HUES48 (cell line): ENCODE results near the gene BTBD1.

Experiments used
- H3K27ac ChIP-seq: one replicate; pipeline ENCODE4 v1.7.0; 2013; ENCODE audit warnings: low read depth, low read length, inconsistent platforms
- H3K27me3 ChIP-seq: 2 replicates; pipeline ENCODE4 v1.6.1; 2013; ENCODE audit warnings: mild to moderate bottlenecking, low read length; ENCODE audit not compliant: control insufficient read depth, insufficient read depth
- H3K36me3 ChIP-seq: 2 replicates; pipeline ENCODE4 v1.6.1; 2013; ENCODE audit warnings: low read length; ENCODE audit not compliant: control insufficient read depth, insufficient read depth
- H3K4me1 ChIP-seq: 2 replicates; pipeline ENCODE4 v1.6.1; 2013; ENCODE audit warnings: mild to moderate bottlenecking, low read length; ENCODE audit not compliant: control insufficient read depth, insufficient read depth
- H3K4me3 ChIP-seq: 2 replicates; pipeline ENCODE4 v1.5.1; 2013; ENCODE audit warnings: mild to moderate bottlenecking, low read depth, low read length
- H3K9ac ChIP-seq: 2 replicates; pipeline ENCODE4 v1.6.1; 2013; ENCODE audit warnings: mild to moderate bottlenecking, low read depth, low read length, moderate library complexity
- H3K9me3 ChIP-seq: 2 replicates; pipeline ENCODE4 v1.6.1; 2013; ENCODE audit warnings: low read length; ENCODE audit not compliant: control insufficient read depth, insufficient read depth

The BTBD1 gene

DNA sequence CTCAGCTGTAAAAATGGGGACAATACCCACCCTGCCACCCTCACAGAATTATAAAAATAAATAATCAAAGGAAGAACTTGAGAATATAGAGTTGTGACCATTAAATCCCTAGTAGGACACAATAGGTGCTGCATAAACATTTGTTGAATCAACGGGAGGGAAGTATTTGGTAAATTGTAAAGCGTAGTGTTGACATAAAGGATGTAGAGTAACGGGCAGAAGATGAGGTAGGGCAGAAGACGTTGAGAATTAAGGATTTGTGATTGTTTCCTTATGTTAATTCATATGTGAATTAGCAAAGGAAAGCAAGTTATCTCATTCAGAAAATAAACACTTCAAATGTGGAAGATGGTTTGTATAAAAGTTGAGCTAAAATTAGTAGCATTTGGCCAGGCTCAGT, 73.9 kb downstream of the BTBD1 start:
- Histone ChIP-seq H3K36me3 (peaks cover 20% of the 10 kb centered on the region), H3K9ac (no peak overlapping the region), H3K4me1 (no peaks in the 10 kb centered on the region), H3K27ac (no peak overlapping the region), H3K4me3 (no peak overlapping the region), H3K27me3 (no peaks in the 10 kb centered on the region), H3K9me3 (no peaks in the 10 kb centered on the region)

DNA sequence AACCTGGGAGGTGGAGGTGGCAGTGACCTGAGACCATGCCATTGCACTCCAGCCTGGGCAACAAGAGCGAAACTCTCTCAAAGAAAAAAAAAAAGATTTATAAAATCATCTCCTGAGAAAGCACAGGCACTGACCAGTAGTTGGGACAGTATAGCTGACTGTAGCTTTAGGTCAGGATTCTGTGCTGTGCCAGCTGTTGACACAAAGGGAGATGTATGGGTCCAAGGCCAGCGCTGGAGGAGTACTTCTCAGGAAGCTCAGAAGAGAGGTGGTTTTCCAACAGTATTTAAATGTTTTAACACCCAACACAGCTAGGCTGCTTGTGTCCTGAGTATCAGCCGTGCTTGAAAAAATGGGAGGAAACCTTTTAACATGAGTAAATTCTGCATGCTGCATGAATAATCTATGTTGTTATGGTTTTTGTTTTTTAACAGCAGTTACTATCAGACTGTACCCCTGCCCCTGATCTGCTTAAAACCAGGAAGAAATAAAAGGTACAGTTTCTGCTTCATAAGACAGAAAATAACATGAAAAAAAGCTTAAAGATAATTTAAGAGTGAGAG, 74.5 kb downstream of the BTBD1 start:
- Histone ChIP-seq H3K4me3 (no peak overlapping the region), H3K9me3 (no peaks in the 10 kb centered on the region), H3K27ac (no peak overlapping the region), H3K9ac (no peak overlapping the region), H3K36me3 (peaks cover 20% of the 10 kb centered on the region), H3K27me3 (no peaks in the 10 kb centered on the region), H3K4me1 (no peaks in the 10 kb centered on the region)

DNA sequence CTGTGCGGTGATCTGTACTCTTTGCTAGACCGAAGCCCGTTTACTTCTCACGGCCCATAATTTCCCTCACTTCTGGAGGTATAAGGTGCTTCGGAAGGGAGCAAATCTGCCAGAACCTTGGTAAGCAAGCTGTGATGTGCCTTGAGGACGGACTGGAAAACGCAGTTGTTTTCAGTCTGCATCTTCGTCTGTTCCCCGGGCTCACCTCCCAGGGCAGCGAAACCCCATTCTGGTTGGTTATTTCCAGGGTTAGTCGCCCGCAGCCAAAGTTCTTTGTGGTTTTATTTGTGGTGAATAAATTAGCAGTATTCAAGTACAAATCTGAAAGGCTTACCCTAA, 80.6 kb downstream of the BTBD1 start:
- Histone ChIP-seq H3K27ac (peak overlapping the region; percentile 52), H3K4me3 (peak overlapping the region; percentile 91), H3K9ac (peak overlapping the region; percentile 79), H3K36me3 (peaks cover 24% of the 10 kb centered on the region), H3K27me3 (peaks cover 6% of the 10 kb centered on the region), H3K9me3 (no peaks in the 10 kb centered on the region), H3K4me1 (no peaks in the 10 kb centered on the region)

DNA sequence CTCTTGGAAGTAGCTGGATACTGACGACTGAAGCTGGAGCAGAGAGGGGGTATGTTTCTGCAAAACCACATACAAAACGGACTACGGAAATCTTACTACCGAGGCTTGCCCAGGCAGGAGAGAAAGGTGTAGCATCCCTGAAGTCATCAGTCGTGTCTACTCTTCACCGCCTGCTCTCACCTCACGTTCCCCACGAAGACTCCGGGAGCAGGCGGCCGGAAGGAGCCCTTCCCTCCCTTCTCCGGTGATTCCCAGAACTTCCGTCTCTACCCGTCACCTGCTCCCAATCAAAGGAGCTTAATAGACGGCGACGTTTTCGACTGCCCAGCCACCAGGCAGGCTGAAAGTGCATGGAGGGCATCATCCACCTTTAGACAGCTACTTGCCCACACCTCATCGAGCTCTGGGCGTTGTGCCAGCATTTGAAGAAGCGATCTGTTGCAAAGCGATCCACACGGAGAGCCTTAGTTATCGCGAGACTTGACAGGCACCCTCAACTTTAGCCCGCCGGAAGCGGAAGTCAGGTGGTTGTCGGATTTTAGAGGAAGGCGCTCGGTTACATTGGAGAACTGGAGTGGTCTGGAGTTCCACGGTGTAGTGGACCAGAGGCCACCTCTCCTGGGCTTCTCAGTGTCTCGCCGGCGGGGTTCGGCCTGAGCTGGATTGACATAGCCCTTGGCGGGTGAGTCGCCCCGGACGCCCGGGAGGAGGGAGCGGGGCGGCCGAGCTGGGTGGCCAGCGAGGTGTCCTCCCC, 81.2 kb downstream of the BTBD1 start, which contains the start of gene RAMAC:
RAMAC (plus strand) TSS at position 523 of the 754 bp plus-strand sequence. CDS start 2,809 bp downstream, outside the sequence.
- H3K4me3 ChIP-seq, result peak within 1 kb of the TSS; percentile 91
- no peaks in the 10 kb centered on the region for H3K4me1 ChIP-seq
- H3K36me3 ChIP-seq, result peaks cover 24% of the 10 kb centered on the region
- H3K9ac ChIP-seq, result peak within 1 kb of the TSS; percentile 79
- H3K9me3 ChIP-seq, result no peaks in the 10 kb centered on the region
- H3K27ac ChIP-seq, result peak within 1 kb of the TSS; percentile 52
- peaks cover 6% of the 10 kb centered on the region for H3K27me3 ChIP-seq

DNA sequence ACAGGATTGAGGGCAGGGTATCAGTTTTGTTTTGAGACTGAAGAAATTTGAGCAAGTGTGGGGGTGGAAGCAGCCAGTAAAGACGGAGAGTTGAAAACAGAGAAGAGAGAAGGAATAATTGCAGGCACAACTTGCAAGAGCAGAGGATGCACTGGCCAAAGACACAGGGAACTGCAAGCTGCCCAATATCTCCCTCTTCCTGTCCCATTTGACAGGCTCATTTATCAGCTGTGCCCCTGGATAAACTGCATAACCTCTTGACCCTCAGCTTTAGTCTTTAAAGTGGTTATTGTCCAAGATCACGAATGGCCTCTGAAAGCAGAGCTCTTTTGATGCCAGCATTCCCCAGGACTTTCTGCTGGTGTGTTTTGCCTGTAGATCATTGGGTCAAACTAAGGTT, 86.1 kb downstream of the BTBD1 start:
- H3K9ac ChIP-seq, result no peak overlapping the region
- H3K9me3 ChIP-seq, result no peaks in the 10 kb centered on the region
- no peaks in the 10 kb centered on the region for H3K36me3 ChIP-seq
- no peak overlapping the region for H3K4me3 ChIP-seq
- H3K27me3 ChIP-seq, result peaks cover 6% of the 10 kb centered on the region
- H3K4me1 ChIP-seq, result no peaks in the 10 kb centered on the region
- H3K27ac ChIP-seq, result no peak overlapping the region

DNA sequence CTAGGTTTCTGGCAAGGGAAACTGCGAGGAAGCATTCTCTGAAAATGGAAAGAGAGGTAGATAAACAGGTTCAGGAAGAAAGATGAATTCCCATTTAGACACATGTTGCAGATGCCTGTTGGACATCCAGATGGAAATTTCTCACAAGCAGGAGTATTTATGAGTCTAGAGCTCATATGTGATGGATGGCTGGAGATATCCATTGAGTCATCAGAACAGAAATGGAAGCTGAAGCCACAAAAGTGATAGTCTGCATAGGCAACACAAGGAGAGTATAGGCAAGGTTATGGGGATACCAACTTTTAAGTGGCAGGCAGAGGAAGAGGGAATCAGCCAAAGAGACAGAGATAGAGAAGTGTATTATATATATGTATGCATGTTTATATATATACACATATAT, 87.3 kb downstream of the BTBD1 start:
- Histone ChIP-seq H3K27me3 (no peaks in the 10 kb centered on the region), H3K4me3 (no peak overlapping the region)

DNA sequence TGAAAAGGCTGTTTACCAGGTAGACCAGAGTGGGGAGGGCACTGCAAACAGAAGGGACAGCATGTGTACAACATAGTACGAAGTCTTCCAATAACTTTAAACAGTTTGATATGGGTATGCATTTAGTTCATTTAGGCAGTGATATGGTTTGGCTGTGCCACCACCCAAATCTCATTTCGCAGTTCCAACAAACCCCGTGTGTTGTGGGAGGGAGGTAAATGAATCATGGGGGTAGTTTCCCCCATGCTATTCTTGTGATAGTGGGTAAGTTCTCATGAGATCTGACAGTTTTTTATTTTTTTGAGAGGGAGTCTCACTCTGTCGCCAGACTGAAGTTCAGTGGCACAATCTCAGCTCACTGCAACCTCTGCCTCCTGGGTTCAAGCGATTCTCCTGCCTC, 88.6 kb downstream of the BTBD1 start:
- Histone ChIP-seq H3K27me3 (no peaks in the 10 kb centered on the region), H3K4me3 (no peak overlapping the region), H3K36me3 (no peaks in the 10 kb centered on the region), H3K9me3 (no peaks in the 10 kb centered on the region), H3K27ac (no peak overlapping the region), H3K4me1 (no peaks in the 10 kb centered on the region), H3K9ac (no peak overlapping the region)

More for the DNA sequence above, 87.3 kb downstream of the BTBD1 start:
- Histone ChIP-seq H3K9me3 (no peaks in the 10 kb centered on the region), H3K4me1 (no peaks in the 10 kb centered on the region), H3K36me3 (no peaks in the 10 kb centered on the region), H3K27ac (no peak overlapping the region), H3K9ac (no peak overlapping the region)

DNA sequence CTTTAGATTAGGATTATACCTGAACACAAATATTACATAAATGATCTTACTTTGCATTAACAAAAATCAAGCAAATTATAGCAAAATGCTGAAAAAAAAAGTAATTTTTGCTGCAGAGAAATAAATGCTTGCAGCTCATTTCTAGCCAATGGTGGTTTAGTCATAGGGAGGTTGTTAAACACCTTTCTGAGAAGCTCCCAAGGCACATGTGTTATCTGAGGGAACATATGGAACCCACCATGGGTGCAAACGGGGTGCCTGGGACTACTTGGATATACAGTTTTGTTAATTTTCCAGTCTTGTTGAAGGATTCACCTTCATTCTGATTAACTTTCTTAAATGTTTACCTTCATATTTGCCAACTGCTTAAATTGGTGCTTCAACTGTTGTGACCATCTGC, 90.0 kb downstream of the BTBD1 start:
- Histone ChIP-seq H3K27me3 (no peaks in the 10 kb centered on the region), H3K4me1 (no peaks in the 10 kb centered on the region), H3K9ac (no peak overlapping the region), H3K36me3 (no peaks in the 10 kb centered on the region), H3K27ac (no peak overlapping the region), H3K9me3 (no peaks in the 10 kb centered on the region), H3K4me3 (no peak overlapping the region)

DNA sequence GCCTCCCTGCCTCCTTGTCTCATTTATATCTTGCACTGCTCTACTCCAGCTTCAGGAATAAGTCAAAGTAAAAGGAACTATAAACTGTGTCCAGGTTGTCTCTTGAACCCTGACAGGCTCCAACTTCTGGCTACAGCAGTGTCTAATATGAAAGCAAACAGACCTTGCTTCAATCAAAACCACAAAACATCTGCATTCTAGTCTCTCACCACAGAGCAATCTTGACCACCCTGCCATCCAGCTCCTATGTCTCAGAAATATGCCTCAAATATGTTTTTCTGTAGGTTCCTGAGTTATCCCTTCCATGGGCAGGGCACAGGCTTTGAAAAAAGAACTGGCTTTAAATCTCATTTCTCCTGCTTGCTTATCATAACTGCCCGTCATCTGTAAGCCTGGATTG, 94.1 kb downstream of the BTBD1 start:
- no peak overlapping the region for H3K9ac ChIP-seq
- no peaks in the 10 kb centered on the region for H3K27me3 ChIP-seq
- H3K9me3 ChIP-seq, result no peaks in the 10 kb centered on the region
- no peaks in the 10 kb centered on the region for H3K36me3 ChIP-seq
- H3K4me3 ChIP-seq, result no peak overlapping the region
- no peaks in the 10 kb centered on the region for H3K4me1 ChIP-seq
- H3K27ac ChIP-seq, result no peak overlapping the region

DNA sequence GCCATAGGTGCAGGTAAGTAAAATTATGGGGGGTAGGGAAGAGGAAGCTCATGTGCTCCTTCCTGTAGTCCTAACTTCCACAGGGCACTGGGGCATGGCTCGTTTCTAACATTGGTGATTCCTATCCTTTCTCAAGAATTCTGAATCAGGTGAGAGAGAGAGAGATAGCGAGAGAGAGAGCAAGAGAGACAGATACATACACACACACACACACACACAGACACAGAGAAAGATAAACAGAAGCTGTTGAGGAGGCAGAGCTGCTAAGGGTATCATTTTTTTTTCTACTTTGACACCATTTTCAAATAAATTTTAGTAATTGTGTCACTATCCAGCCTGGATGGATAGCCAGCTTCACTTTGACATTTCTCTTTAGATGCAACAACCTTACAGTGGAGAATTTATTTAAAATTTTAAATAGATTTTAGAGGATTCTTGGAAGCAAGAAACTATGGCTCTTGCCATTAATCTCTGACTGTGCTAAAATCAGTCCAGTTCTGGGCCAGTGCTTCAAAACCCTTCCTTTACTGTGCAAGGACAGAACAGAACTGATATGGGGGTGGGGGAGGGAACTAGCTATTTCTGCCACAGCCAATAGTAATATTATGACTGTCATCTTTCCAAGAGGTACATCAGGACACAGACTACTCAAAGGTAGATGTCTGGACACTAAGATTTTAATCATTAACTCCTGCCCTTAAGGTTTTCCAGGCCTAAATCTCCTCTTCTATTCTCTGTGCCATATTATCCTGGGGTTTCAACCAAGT, 95.7 kb downstream of the BTBD1 start:
- no peak overlapping the region for H3K4me3 ChIP-seq
- no peaks in the 10 kb centered on the region for H3K36me3 ChIP-seq
- H3K27ac ChIP-seq, result no peak overlapping the region

DNA sequence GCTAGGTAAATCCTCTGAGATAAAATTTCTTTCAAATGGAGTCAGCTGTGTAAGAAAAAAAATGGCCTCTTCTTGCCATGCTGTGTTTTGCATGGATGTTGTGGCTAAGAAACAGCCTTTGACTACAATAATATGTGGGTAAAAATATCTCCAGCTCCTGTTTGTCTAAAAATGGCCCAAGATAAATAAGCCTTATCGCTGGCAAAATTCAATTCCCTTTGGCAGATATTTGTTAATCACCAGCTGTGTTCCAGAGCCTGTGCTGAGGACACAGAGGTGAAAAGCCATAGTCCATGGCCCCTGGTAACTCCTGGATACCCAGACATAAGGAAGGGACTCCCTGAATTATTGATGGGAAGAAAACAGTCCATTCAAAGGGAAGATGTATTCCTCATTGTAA, 96.4 kb downstream of the BTBD1 start:
- H3K36me3 ChIP-seq, result no peaks in the 10 kb centered on the region
- H3K27ac ChIP-seq, result no peak overlapping the region
- H3K4me1 ChIP-seq, result no peaks in the 10 kb centered on the region
- H3K4me3 ChIP-seq, result no peak overlapping the region
- H3K9ac ChIP-seq, result no peak overlapping the region
- no peaks in the 10 kb centered on the region for H3K27me3 ChIP-seq
- H3K9me3 ChIP-seq, result no peaks in the 10 kb centered on the region

More for the DNA sequence above, 95.7 kb downstream of the BTBD1 start:
- Histone ChIP-seq H3K9me3 (no peaks in the 10 kb centered on the region), H3K9ac (no peak overlapping the region), H3K4me1 (no peaks in the 10 kb centered on the region), H3K27me3 (no peaks in the 10 kb centered on the region)
